GM21717 (cell line): ENCODE data around the gene L3MBTL4.

ENCODE experiments used
- ATAC-seq: cut with Tn5 transposase; IDR thresholded peaks from one replicate; pipeline ENCODE4 v1.9.1; 2021; ENCODE audit warnings: mild to moderate bottlenecking, moderate library complexity; ENCODE audit not compliant: unreplicated experiment

L3MBTL4 gene

GRCh38 chr18:5973099-5973498, 441.6 kb downstream of the L3MBTL4 start:
- ATAC-seq: no peak

GRCh38 chr18:5972298-5972697, 442.4 kb downstream of the L3MBTL4 start:
- ATAC-seq: peak; percentile 57

- ATAC-seq: no peak
Observed at GRCh38 chr18:5969989-5970403, 444.7 kb downstream of the L3MBTL4 start.

GRCh38 chr18:5969355-5969988, 445.2 kb downstream of the L3MBTL4 start:
- ATAC-seq: no peak

GRCh38 chr18:5967666-5968065, 447.0 kb downstream of the L3MBTL4 start:
- no peak for ATAC-seq

- no peak for ATAC-seq
Observed at GRCh38 chr18:5967007-5967406, 447.7 kb downstream of the L3MBTL4 start.

- ATAC-seq: no peak
Observed at GRCh38 chr18:5966514-5966913, 448.2 kb downstream of the L3MBTL4 start.

GRCh38 chr18:5964996-5965395, 449.7 kb downstream of the L3MBTL4 start:
- ATAC-seq: no peak

- no peak for ATAC-seq
Observed at GRCh38 chr18:5964596-5964995, 450.1 kb downstream of the L3MBTL4 start.

GRCh38 chr18:5964108-5964507, 450.6 kb downstream of the L3MBTL4 start:
- no peak for ATAC-seq

GRCh38 chr18:5963267-5963666, 451.4 kb downstream of the L3MBTL4 start:
- no peak for ATAC-seq

GRCh38 chr18:5962362-5962761, 452.3 kb downstream of the L3MBTL4 start:
- ATAC-seq: no peak

GRCh38 chr18:5961828-5962150, 452.9 kb downstream of the L3MBTL4 start:
- no peak for ATAC-seq

- ATAC-seq: no peak
Observed at GRCh38 chr18:5961097-5961827, 453.4 kb downstream of the L3MBTL4 start.

- no peak for ATAC-seq
Observed at GRCh38 chr18:5958822-5959221, 455.9 kb downstream of the L3MBTL4 start.

GRCh38 chr18:5955861-5956260, 458.9 kb downstream of the L3MBTL4 start:
- ATAC-seq: no peak

- no peak for ATAC-seq
Observed at GRCh38 chr18:5951515-5952091, 463.1 kb downstream of the L3MBTL4 start.

GRCh38 chr18:5948781-5949180, 465.9 kb downstream of the L3MBTL4 start:
- no peak for ATAC-seq

- ATAC-seq: no peak
Observed at GRCh38 chr18:5948237-5948636, 466.5 kb downstream of the L3MBTL4 start.

- no peak for ATAC-seq
Observed at GRCh38 chr18:5944448-5944847, 470.3 kb downstream of the L3MBTL4 start.

- no peak for ATAC-seq
Observed at GRCh38 chr18:5943514-5943913, 471.2 kb downstream of the L3MBTL4 start.

GRCh38 chr18:5942591-5942990, 472.1 kb downstream of the L3MBTL4 start:
- no peak for ATAC-seq
